HG02885 (cell line): ENCODE data around the gene MB21D2.

Experiments
- ATAC-seq: cut with Tn5 transposase; IDR thresholded peaks from one replicate; pipeline ENCODE4 v1.9.1; 2021; ENCODE audit warnings: mild to moderate bottlenecking; ENCODE audit not compliant: unreplicated experiment, poor library complexity

MB21D2 gene

DNA sequence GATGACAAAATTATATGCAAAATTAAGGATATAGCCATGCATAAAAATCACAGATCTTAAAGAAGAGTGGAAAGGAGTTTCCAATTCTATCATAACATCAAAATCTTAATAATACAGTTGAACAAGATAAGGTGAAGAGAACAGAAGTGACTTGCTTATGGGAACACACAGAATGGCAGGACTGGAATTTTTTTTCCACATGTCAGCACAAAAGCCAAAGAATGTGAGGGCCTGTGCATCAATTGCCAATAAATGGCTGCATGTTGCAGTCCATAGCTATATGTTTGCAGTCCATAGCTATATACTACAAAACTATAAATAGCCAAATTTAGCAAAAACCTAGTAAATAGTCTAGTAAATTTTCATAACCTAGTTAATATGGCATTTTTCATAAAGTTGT is 10.4 kb upstream of the MB21D2 start:
- ATAC-seq, result no peak

DNA sequence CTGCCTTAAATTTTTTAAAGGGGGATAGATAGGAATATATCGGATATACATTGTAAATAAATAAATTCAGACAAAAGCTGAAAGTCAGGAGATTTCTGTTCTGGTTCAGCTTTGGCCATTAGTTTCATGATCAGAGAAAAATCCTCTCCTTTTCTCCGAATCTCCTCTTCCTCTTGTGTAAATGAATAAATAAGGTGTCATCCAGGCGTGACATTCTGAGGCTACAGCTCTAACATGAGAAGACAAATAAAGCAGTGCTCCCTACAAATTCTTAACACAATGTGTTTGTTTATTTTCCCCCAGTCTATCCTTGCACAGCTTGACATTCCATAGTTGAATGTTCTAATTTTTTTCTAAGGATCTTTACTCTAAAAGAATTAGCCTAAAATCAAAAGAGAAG is 9.4 kb upstream of the MB21D2 start:
- ATAC-seq, result no peak

DNA sequence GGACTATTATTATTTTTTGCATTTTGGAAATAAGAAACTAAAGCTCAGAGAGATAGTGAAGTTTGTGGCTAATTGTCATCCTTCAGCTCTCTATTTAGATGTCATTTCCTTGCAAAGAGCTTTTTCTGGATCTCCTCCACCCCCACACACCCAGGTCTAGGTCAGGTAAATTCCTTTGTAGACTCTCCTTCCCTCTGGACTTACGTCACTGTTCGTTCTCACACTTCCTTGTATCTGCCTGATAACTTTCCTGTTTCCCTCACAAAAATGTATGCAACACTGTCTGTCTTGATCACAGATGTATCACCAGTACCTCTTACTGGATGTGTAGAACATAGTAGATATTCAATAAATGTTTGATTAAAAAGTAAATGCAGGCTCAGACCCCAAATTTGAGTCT is 6.1 kb upstream of the MB21D2 start:
- no peak for ATAC-seq

DNA sequence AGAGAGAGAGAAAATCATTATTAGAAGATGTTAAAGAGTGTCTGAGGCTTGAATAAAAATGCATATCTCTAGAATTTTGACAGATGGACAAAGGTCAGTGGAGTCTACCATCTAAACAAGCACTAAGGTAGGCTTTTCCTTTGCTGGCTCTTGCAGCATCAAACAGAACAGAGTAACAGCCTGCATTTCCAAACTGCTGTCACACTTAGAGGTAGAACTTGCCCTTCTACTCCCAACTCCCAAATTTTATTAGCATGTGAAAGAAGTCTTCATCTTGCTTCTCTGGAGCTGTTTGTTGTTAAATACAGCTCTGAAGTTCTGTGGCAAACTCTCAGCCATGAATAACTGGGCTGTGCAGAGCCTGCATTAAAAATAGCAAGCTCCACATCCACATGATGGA is 4.1 kb upstream of the MB21D2 start:
- no peak for ATAC-seq

DNA sequence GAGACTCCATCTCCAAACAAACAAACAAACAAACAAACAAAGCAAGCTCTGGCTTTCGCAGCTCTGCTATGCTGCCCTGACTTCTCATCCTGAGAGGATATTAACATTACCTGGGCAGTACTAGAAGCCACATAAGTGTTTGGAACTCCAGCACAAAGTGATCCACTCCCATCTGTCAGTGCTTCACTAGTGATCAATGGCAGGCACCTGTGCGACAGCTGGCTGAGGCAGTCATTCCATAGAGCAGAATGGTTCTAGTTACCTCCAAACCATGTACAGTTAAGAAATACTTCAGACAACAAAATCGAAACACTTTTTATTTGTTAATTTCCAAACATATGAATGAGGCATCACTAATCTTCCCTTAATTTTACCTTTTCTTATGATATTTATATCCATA is 2.8 kb upstream of the MB21D2 start:
- ATAC-seq, result no peak

DNA sequence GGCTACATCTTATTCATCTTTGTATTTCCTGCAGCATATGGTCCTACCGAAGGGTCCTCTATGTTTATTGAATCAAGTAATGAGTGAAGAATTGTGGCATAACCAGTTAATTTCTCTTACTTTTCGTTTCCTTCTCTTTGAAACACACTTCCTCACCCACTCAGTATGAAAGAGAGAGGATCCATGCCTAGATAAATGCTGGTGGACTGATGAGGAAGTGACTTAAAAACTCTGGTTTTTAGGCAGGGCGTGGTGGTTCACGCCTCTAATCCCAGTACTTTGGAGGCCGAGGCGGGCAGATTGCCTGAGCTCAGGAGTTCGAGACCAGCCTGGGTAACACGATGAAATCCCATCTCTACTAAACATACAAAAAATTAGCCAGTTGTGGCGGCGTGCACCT is 2.2 kb upstream of the MB21D2 start:
- ATAC-seq, result no peak

DNA sequence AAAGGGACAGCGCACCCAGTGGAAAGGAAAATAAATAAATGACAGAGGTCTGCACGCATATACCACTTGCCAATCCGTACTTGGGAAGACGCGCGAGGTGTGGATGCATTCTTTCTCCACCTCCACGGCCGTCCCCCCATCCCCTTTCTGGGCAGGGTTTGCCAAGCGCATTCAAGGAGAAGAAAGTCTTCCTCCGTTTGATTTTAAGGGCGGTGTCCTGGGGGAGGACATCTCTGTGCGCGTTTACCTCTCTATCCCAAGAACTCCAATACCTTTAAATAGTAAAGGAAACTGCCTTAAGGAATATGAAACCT is 576 bp upstream of the MB21D2 start:
- no peak for ATAC-seq

DNA sequence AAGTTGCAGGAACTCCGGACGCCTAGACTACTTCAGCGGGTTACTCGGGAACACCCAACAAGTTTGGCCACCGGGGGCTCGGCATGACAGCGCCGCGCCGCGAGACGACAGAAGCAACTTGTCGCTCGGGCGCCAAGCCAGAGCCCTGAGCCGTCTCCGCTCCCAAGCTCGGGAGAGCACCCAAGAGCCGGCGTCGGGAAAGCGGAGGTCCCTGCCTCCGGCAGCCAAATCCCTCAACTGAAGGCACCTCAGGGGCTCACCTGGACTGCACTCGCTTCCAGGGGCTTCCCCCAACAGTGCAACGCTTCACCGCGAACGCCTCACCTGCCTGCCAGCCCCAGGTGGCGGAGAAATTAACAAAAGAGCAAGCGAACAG is 640 bp downstream of the MB21D2 start:
- ATAC-seq, result peak; percentile 38

DNA sequence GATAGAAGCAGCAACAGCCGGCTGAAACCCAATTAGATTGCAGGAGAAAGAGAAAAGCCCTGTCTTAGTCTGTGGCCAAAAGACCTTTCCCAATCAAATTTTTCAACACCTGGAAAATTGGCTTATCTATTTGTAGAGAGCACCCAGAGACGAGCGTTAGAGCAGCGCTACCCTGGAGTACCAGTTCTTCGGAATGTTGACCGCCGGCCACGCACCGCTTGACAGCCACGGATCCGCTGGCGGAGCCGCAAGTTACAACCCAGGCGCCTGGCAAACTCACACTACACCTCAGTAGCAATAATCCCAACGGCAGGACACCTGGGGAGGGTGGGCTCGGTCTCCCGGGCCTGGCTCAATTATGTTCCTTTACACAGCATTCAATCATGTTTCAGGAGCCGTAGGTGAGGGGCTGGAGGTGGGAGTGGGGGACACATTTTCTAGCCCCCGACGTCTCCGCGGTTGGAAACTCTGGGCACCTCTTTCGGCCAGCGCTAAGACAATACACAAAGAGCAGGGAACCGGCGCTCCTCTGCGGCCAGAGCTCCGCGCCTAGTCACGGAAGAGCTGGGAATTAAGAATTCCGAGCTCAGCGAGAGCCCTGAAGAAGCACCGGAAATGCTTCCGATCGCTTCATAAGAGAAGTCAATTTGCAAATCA is 1.2 kb downstream of the MB21D2 start:
- peak; percentile 5 for ATAC-seq

DNA sequence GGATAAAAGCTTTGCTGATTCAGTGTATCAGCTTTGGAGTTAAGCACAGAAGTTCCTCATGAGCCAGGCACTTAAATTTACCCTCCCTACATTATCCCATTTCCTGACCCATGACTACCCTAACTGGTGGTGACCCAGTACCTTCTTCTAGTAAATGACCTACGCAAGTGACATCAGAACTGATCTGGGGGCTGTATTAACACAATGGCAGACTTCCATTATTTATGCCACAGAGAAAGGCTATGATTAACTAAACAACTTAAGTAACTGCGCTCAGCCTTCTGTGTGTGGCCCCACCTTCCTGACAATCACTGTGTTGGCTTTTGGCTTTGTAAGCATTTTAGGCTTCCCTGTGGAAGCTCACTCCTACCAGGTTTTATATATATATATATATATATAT is 1.9 kb downstream of the MB21D2 start:
- ATAC-seq, result no peak

DNA sequence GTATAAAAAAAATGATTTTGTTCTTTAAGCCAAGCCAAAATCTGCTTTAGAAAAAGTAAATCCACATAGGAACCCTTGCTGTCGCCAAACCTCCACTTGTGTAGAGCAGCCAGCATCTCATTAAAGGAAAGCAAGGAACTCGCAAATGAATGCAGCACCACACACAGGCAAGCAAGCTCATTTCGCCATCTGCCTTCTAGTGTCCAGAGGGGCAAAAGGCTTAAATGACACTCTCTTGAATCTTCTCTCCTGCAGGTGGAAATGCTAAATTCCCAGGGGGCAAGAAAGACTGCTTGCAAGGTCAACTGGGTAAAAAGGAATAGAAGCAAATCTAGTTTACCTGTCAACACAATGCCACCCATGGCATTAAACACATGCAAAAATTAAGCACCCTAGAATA is 2.4 kb downstream of the MB21D2 start:
- peak; percentile 38 for ATAC-seq

DNA sequence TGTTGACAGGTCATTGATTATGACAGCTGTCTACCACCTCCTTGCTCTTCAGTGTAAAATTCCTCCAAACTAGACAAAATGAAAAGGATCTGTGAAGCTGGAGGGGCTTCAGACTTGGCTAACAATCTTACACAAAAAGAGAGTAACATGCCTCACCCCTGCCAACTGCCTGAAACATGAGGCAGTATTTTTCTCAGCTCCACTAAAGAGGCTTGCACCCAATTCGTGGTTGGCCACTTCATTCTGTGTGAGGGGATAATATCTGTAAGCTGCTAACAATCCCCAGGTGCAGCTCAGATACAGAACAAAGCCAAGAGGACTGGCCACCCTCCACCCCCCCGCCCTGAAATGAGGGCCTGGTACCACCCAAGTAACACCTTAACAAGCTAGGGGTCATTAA is 2.8 kb downstream of the MB21D2 start:
- no peak for ATAC-seq

DNA sequence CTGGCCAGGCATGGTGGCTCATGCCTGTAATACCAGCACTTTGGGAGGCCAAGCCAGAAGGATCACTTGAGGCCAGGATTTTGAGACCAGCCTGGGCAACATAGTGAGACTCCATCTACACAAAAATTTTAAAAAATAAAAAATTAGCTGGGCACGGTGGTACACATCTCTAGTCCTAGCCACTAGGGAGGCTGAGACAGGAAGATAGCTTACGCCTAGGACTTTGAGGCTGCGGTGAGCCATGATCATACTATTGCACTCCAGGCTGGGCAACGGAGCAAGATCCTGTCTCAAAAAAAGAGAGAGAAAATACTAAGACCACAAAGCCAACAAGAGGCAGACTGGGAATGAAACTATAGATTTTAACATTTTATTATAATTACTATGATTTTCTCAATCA is 4.1 kb downstream of the MB21D2 start:
- no peak for ATAC-seq

DNA sequence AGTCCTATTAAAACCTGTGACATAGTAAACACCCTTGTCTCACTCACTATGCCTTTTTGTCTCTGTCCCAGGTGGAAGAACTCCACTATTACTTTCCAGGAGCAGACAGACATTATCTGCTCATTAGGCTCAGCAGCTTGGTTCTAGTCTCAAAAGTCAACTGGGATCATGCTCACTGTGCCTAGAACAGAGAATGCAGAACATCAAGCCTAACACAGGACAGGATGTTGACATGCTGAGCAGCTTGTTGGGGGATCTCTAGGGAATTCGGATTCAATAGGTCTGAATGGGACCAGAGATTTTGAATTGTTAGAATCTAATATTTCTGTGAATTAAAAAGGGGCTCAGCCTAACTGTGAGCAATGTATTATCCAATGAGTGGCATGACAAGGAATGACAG is 6.4 kb downstream of the MB21D2 start:
- no peak for ATAC-seq

DNA sequence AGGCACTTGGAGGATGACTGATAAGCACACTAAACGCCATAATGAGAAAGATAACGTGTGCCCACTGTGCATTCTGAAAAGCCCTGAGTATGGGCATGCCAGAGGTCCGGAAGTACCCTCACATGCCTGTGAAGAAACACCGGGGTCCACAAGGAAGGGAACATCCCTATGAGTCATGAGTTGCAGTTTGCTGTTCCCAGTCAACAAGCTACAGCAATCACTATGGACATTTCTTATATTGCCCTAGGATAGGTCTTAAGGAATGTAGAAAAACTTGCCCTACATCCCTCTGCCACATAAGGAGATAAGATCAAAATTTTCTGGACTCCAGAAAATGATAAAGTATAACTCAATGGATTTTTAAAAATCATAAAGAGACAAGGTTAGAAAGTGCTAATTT is 9.9 kb downstream of the MB21D2 start:
- ATAC-seq, result no peak

DNA sequence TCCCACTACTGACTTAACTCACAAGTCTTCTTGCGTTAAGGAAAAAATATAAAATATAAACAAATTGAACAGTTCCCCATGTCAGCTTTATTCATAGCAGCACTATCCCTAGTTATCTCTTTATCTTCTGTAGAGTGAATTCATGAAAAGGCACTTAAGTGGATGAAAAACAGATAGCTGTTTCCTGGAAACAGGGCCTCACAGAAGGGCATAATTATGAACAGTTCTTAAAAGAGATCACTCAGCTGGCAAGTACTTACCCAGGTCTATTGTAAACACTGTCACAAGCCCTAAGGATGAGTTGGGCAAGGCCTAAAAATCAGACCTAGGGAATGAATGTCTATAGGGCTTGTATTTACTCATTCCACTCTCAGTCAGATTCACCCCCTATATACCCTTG is 10.7 kb downstream of the MB21D2 start:
- no peak for ATAC-seq

DNA sequence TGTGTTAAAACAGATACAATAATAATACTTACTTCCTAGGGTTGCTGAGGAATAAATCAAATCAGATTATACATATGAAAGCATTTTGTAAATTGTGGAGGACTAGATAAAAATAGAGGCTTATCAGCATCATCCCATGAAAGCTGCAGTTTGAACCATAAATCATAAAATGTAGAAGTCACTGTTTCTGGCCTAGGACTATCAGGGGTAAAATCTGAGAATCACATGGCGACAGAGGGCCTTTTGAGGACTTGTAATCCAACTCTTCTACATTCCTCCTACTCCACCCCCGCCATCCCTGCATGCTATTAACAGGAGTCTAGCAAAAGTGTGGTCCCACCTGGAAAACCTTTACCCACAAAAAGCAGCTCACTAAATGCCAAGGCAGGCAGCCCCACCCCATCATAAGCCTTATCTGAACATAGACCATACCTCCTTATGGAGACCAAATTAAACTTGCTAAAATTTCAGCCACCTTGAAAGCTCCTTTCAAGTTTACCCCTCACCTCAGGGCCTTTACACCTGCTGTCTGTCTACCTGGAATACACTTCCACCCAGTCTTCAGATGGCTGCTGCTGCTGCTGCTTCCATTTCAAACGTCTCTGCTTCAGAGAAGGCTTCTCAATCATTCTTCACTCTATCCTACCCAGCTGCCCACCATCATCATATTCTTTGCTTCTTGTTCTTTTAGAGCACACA is 11.5 kb downstream of the MB21D2 start:
- ATAC-seq, result no peak

DNA sequence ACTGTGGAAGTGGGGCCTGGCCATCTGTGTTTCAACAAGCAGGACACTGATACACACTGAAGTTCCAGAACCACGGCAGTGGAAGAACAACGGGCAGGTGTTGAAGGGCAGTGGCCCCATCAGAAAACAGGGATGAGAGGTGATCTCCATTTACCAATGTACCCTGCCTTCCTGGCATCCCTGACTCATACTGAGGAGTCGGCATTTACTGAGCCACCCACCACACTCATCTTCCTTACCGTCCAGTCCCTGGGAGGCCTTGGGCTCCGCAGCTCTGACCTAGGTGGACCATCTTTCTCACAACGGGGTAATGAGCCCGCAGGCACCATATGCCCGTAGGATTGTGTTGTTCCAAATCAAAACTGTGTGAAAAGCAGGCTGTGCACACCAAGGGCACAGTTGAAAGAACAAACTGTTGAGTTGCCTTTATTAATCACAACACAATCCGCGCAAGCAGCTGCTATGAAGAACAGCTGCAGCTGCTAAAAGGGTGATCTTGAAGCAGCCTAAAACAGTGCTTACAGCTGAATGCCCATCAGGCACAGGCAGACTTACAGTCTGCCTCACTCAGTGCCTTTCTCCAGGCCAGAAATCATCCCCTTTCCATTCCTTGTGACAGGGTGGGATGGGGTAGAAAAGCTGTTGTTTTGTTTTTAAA is 12.9 kb downstream of the MB21D2 start:
- ATAC-seq, result no peak

DNA sequence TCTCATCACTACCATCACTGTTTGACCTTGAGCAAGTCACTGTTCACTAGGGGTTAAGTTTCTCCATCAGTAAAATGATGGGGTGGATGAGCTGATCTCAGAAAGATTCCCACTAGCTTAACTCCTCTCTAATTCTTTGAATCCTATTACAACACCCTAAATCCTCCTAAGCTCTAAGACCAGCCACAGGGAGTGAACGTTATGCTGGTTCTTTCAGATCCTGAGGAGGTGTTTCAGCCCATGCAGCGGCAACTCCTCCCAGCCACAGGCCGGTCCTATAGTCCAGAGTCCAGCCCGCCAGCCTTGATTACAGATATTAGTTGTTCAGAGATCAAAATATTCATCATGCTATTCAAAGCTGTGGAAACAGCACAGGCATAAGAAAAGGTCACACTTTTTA is 15.1 kb downstream of the MB21D2 start:
- ATAC-seq, result no peak

DNA sequence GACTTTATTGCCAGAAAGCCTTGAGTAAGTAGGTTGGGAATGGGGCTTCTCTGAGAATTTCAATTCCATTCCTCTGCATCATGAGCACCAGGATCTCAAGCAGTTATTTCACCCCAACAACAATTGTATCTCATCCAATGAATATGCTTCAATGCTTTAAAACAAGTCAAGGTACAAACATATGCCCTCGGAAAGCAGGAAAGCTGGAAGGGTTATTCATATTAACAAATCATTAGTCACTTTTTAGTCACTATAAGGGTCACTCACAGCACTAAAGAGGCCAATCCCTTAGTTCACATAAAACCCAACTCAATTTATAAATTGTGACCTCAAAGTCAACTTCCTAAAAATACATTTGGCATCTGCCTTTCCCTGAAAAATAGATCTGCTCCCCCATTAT is 16.2 kb downstream of the MB21D2 start:
- ATAC-seq, result no peak

DNA sequence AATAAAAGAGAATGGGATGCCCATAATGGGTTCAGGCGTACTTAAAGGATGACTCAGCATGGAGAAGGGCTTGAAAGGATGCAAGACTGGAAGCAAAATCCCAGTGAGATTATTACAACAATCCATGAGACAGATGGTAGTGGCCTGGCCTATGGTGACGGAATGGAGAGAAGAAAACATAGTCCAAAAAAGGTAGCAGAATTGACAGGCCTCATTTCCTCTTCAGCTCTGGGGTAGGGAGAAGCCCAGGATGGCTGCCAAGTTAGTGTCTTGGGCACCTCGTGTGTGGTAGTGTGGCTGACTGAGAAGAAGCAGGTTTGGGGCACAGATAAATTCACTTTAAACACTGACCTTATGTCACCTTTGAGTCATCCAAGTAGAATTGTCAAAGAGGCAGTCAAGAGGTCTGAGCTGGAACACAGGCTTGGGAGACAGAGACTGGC is 18.1 kb downstream of the MB21D2 start:
- ATAC-seq, result no peak

DNA sequence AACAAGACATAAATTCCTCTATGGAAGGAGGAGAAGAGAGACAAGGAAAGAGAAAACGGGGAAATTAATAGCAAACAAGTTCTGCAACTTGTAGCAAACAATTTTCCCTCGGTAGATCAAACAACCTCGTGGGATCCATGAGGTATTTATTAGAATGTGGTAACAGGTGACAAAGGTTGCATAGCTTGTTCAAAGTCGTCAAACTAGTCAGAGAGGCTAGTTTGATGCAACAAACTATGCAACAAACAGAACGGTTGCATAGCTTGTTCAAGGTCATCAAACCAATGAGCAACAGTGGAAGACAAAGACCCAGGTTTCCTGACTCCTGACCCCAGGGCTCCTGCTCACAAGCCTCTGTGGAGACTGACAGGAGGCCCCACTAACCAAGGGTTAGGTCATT is 20.7 kb downstream of the MB21D2 start:
- no peak for ATAC-seq
